ENCODE data around the gene XRCC4. TPM values are rescaled to one million over a fixed set of nuclear protein-coding genes. Genes with fewer than 3 reads are reported as not detected.
"Not testable (repeated sequence)": the region's sequence is repeated elsewhere in the genome, so short reads cannot be mapped to it uniquely, and the experiment has no call there.

Gene XRCC4
- total RNA-seq, 1 experiment from 2014 or later, result 7.1 TPM

GRCh38 chr5:83059341-83059740, 18.0 kb upstream of the XRCC4 start:
- no peak overlapping the region for H3K4me3 Mint-ChIP-seq (ENCODE audit: unreplicated experiment)
- ChIA-PET CTCF (interaction anchor here (0.6 to 1.3 kb wide), 2 partner anchors 371 to 372 kb away, joined by 3 read pairs; no protein-coding TSS in a partner anchor), POLR2A (no interaction called here)
- intact Hi-C loops (cut with micrococcal nuclease), result no loop called here
- peaks cover 56% of the 10 kb centered on the region for H3K36me3 Mint-ChIP-seq (ENCODE audit: insufficient read depth, unreplicated experiment)
- DNase-seq (ENCODE audit: unreplicated experiment), result no peak
- no peak for TF ChIP-seq CTCF (IDR thresholded peaks at IDR 0.05; ENCODE audit: unreplicated experiment)
- no peak overlapping the region for H3K27ac Mint-ChIP-seq (ENCODE audit: low read depth, unreplicated experiment)
- BruUV-seq (replicated peaks), result no TSS peak
- H3K27me3 Mint-ChIP-seq (ENCODE audit: insufficient read depth, unreplicated experiment), result no peaks in the 10 kb centered on the region
- H3K9me3 Mint-ChIP-seq (ENCODE audit: unreplicated experiment), result no peaks in the 10 kb centered on the region
- H3K4me1 Mint-ChIP-seq (ENCODE audit: insufficient read depth, unreplicated experiment), result no peaks in the 10 kb centered on the region

GRCh38 chr5:83066548-83067110, 10.7 kb upstream of the XRCC4 start:
- no peaks in the 10 kb centered on the region for H3K27me3 Mint-ChIP-seq (ENCODE audit: insufficient read depth, unreplicated experiment)
- peaks cover 21% of the 10 kb centered on the region for H3K36me3 Mint-ChIP-seq (ENCODE audit: insufficient read depth, unreplicated experiment)
- intact Hi-C loops (cut with micrococcal nuclease), result no loop called here
- H3K27ac Mint-ChIP-seq (ENCODE audit: low read depth, unreplicated experiment), result no peak overlapping the region
- ChIA-PET POLR2A (interaction anchor here (2.1 kb wide), 1 partner anchor 10 kb away, joined by 18 read pairs; the partner anchor contains the start of genes TMEM167A and XRCC4), CTCF (no interaction called here)
- H3K9me3 Mint-ChIP-seq (ENCODE audit: unreplicated experiment), result no peaks in the 10 kb centered on the region
- no peaks in the 10 kb centered on the region for H3K4me1 Mint-ChIP-seq (ENCODE audit: insufficient read depth, unreplicated experiment)
- H3K4me3 Mint-ChIP-seq (ENCODE audit: unreplicated experiment), result no peak overlapping the region
- BruUV-seq (replicated peaks), result no TSS peak
- DNase-seq (ENCODE audit: unreplicated experiment), result no peak
- TF ChIP-seq CTCF (IDR thresholded peaks at IDR 0.05; ENCODE audit: unreplicated experiment), result no peak

GRCh38 chr5:83067377-83067776, 10.0 kb upstream of the XRCC4 start:
- H3K27me3 Mint-ChIP-seq (ENCODE audit: insufficient read depth, unreplicated experiment); H3K4me1 Mint-ChIP-seq (ENCODE audit: insufficient read depth, unreplicated experiment); BruUV-seq (replicated peaks); intact Hi-C loops (cut with micrococcal nuclease); DNase-seq (ENCODE audit: unreplicated experiment); H3K9me3 Mint-ChIP-seq (ENCODE audit: unreplicated experiment); H3K27ac Mint-ChIP-seq (ENCODE audit: low read depth, unreplicated experiment); H3K4me3 Mint-ChIP-seq (ENCODE audit: unreplicated experiment): not testable (repeated sequence)
- POLR2A ChIA-PET, result interaction anchor here (0.7 to 1.1 kb wide), 2 partner anchors 9 to 145 kb away, joined by 4 to 8 read pairs; partner anchors contain the start of genes TMEM167A and XRCC4
- CTCF ChIA-PET, result interaction anchor here (0.6 kb wide), 1 partner anchor 705 kb away, joined by 7 read pairs; no protein-coding TSS in a partner anchor
- peaks cover 20% of the 10 kb centered on the region for H3K36me3 Mint-ChIP-seq (ENCODE audit: insufficient read depth, unreplicated experiment)

- no TSS peak for BruUV-seq (replicated peaks)
- ChIA-PET CTCF (interaction anchor here (0.7 kb wide), 1 partner anchor 18 kb away, joined by 3 read pairs; no protein-coding TSS in a partner anchor), POLR2A (no interaction called here)
- H3K27ac Mint-ChIP-seq (ENCODE audit: low read depth, unreplicated experiment), result no peak overlapping the region
- peaks cover 15% of the 10 kb centered on the region for H3K4me1 Mint-ChIP-seq (ENCODE audit: insufficient read depth, unreplicated experiment)
- no peaks in the 10 kb centered on the region for H3K27me3 Mint-ChIP-seq (ENCODE audit: insufficient read depth, unreplicated experiment)
- peaks cover 27% of the 10 kb centered on the region for H3K36me3 Mint-ChIP-seq (ENCODE audit: insufficient read depth, unreplicated experiment)
- H3K4me3 Mint-ChIP-seq (ENCODE audit: unreplicated experiment), result no peak overlapping the region
- DNase-seq (ENCODE audit: unreplicated experiment), result no peak
- intact Hi-C loops (cut with micrococcal nuclease), result no loop called here
- TF ChIP-seq CTCF (IDR thresholded peaks at IDR 0.05; ENCODE audit: unreplicated experiment), result no peak
- no peaks in the 10 kb centered on the region for H3K9me3 Mint-ChIP-seq (ENCODE audit: unreplicated experiment)
These were observed 8.1 kb upstream of the XRCC4 start for GRCh38 chr5:83069096-83069799.

Measured in MCF 10A (cell line).